HG02623 (cell line): ENCODE measurements around the gene PXDN.

Experiments used
- ATAC-seq: cut with Tn5 transposase; IDR thresholded peaks from one replicate; pipeline ENCODE4 v1.9.1; 2021; ENCODE audit warnings: moderate library complexity; ENCODE audit not compliant: unreplicated experiment

The PXDN gene

DNA sequence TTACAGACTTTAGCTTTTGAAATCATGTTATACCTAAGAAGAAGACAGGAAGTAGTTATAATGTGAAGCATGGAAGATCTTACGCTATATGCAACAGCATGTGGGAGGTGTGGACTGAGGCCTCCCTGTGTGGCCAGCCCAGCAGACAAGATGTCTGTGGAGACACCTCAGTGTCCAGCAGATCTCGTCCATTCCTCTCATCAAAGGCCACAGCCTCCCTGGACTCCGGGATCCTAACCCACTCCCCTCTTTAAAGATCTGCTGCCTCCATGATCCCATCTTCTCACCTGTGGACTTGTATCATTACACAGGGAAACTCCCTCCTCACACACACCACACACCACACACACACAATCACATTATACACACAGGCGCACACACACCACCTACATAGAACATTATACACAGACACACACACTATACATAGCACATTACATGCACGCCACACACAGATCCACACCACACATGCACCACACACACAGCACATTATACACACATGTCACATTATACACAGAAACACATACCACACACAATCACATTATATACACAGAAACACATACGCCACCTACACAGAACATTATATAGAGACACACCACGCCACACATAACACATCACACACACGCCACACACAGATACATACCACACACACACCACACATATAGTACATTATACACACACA lies 89.5 kb downstream of the PXDN start:
- ATAC-seq = no peak

DNA sequence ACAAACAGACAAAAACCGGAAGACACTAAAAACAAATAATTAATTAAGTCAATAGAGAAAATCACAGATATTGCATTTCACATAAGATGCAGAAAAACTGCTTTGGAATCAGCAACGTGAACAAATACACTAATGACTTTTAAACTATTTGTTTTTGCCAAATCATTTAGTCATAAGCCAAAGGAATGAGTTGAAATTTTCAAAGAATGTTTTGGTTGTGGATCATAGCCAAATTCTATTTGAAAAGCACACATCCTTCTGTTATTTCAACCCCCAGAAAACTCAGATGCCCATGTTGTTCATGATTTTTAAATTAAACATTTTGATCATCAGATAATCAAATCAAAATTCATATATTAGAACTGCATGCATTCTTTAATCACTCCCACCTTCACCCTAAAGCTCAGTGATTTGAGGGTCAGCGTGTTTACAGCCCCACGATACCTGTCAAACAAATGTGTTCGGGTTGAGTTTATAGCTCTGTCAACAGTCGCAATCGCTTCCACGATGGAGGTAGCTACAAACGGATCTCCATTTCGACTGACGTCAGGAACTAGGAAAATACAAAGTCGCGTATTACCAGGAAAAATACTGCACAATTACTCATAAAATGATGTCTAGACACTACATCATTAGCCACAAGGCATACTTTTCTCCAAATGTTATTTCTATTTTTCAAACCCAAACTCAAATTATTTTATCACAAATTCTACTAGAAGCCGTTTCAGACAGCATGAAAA lies 90.2 kb downstream of the PXDN start:
- ATAC-seq = no peak

DNA sequence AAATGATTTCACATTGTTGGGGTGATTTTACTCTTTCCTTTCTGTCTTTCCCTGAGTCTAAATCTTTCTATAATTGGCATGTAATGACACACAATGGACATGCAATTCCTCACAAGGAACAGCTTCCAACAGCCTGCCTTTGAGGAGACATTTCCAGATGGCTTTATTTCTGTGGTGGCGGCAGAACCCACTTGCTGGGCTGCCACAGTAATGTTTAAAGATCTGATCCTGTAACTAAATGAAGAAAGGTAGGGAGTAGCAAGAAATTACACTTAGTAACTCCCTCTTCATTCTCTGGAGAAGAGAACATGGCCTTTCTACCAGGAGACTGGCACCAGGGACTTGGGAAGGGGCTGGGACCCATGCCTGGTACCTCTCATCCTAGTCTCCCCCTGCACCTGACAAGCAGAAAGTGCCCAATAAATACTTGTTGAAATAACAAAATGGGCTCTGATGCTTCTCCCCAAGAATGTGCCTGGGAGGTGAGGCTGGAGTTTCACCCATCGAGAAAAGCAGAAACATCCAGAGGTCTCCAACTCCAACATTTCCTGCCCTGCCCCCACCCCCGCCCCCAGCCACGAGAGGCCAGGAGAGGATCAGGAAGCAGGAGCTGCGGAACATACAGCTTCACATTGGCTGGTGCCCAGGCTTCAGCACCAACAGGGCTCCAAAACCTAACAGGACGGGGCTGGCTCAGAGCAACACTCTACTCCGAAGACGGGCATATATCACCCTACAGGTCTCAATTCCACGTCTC lies 92.1 kb downstream of the PXDN start:
- ATAC-seq = no peak

DNA sequence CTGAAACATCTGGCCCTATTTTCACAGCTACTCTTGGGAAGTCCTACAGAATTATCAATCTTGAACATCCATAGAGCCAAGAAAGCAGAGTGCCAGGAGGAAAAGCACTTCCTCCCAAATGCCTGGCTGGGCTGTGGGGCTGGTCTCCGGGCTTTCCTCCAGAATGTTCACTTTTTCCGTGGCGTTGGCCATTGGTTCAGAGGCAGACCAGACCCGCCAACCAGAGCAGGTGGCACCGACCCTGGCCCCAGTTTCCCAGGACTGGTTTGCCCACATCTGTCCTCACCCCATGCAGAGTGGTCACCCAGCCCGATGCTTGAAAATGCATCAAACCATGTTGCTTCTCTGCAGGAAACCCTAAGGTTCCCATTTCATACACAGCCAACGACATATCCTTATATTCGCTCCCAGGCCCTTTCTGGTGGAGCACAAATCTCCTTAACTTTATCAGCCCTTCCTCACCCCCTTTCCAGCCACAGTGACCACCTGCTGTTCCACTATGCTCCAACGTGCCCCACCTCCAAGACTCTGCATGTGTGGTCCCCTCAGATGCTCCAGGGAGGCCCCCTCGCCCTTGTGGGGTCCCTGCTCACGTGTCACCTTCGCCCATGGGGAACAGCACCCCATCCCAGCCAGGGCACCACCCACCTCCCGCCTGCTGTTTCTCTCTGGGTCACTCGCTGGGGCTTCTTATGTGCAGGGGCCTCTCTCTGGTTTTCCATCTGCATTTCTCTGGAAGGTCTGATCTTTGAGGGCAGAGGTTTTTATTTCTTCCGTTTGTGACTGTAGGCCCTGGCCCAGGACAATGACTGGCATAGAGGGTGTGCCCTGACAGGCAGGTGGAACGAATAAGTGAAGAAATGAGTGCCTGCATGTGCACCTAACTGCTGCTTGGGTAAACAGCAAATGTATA lies 92.9 kb downstream of the PXDN start:
- no peak for ATAC-seq

DNA sequence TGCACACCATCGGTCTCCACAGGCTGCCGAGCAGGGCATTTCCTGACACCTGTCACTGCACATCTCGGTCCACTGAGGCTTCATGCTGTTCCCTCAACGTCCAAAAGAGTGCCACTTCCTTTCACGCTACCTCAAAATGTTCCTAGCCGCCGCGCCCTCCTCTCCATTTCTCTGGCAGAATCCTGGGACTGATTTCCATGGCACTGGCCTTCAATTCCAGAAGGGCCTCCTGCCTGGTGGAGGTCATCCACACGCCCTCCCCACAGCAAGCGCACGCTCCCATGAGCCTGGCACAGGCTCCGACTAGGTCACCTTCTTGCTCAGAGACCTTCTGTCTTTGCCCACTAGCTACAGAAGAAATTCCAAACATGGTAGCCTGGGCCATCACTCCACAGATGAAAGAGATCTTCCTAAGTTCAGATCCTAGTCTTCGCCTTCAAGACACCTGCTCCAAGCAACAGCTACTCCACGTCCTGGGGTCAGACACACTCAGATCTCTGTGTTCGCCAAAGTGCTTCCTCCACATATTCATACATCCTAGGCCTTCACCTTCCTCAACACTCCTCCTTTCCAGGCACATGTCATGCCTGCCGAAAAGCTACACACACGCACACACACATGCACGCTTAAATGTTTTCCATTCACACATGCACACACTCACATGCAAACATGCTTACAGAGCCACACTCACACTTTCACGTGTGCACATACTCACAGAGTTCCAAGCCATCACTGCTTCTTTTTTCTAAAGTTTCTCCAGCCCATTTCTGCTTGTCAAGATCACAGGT lies 94.0 kb downstream of the PXDN start:
- ATAC-seq = no peak

DNA sequence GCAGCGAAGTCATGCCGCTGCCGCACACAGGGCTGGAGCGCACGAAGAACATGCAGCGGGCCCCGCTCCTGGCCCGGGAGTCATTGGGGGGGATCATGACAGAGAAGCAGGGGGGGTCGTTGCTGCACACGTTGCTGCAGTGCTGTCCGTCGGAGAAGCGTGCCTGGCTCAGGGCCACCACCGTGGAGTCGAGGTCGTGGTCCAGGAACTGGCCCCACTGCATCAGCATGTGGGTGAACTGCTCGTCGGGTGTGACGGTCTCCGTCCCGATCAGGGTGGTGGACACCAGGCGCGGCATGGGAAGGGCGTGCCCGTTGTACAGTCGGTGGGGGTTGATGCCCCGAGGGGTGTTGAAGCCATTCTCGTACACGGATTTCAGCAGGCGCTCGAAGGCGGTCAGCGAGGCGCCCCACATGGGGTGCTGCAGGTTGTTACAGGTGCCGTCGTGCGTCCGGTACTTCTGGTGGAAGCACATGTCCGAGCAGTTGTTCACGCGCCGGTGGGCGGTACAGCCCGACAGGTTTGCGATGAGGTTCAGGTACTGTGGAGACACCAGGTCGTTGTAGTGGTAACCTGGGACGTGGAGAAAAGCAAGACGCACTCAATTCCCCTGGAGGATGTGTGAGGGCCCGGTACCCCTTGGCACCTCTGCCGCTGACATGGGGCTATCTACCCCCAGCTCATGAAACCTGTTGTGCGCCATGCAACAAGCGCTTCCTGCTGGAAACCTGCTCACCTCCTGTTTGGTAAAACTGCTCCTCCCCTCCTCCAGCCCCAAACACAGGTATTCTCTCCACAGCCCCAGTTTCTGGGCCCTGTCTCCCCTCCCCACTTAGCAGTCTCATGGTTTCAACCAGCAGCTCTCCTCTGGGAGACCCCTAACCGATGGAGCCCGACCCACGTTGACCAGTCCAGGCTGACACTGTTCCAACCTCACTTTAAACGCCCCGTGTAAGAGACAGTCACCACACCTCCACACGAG lies 94.9 kb downstream of the PXDN start:
- no peak for ATAC-seq

DNA sequence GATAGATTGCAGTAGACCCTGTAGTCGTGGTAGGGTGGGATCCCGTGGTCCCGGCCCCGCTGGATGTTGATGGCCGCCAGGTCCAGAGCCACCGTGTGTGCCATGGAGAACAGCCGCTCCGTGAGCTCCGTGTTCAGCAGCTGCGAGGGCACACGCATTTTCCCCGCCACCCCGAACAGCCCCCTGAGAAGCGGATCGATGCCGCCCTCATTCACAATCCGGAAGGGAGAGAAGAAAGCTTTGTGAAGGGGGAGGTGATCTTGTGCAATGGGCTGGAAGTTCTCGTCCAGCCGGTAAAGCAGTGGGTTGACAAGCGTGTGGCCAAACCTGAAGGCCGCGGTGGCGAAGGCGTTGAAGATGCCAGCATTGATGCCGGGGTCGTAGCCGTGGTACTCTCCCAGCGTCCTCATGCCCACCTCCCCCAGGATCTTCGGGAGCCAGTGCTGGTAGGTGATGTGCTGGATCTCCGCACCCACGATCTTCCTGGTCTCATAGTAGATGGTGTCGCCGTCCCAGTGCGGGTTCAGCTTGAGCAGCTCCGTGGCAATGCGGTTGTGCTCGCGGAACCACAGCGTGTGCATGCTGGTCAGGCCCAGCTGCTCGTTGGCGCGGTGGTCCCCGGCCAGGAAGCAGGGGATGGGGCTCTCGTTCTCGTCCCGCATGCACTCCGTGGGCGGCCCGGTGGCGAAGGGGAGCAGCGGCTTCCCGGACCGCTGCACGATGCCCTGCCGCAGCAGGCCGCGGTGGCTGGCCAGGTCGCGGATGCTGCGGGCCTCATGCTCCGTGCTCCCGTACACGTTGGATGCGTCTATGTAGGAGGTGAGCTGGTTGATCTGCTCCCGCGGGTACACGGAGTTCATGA lies 95.8 kb downstream of the PXDN start:
- ATAC-seq = no peak

DNA sequence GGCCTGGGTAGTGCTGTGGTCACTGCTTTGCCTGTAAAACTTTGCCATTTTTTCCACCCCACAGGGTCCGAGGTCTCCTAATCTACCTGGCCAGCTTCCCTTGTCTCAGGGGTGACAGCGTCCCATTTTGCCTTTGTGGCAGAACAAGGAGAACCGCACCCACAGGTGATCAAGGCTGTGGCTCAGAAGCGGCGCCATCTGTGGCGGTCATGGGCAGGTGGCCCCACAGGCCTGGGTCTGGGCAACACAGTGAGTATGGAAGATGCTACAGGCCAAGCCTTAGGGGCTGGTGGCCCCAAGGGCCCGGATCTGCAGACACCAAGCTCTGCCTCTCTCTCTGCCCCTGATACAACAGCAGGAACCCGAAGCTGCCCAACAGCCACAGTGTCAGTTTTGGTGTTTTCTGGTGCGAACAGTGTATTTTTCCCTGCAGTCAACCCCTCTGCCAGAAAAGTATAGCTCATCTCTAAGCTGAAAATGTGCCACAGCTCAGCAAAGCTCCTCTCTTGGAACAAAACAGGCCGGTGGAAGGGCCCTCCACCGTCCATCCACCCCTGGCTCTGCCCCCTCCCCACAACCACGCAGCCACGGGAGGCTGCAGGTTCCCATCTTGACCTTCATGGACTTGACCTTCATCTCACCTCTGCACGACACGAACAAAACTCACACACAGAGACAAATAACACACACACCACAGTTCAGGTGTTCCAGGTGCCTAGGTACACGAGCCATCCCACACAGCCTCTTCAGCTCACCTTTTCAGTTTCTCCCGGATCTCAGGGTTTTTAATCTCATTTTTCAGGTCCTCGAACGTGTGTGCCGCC lies 96.7 kb downstream of the PXDN start:
- ATAC-seq = no peak

DNA sequence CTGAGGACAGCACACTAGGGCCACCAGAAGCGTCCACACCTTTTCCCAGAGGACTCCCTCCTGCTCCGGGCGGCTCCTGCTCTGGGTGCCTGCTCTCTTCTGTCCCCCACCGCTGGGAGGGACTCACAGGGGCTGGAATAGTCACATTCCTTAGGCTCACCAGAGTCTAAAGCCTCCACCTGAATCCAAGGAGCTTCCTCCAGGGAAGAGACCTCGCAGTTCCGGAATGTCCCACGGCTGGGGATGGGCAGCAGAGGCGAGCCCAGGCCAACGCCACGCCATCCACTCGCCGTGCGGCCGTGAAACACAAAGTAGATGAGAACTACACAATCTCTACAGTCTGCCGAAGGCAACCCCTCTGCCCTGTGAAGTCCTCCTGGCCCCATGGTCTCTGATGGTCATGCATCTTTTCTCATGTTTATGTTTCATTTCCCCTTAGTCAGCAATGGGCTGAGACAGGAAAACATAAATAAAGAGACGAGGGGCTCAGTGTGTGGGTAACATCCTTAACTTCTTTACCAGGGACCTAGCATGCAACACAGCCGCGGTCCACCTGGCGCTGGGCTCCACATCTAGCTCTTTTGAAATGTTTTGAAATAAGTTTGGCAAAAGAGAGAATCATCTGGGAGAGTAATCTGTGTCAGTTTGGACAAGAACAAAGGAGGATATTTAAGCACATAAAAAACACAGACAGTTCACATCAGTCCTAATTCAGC lies 98.4 kb downstream of the PXDN start:
- ATAC-seq = no peak

DNA sequence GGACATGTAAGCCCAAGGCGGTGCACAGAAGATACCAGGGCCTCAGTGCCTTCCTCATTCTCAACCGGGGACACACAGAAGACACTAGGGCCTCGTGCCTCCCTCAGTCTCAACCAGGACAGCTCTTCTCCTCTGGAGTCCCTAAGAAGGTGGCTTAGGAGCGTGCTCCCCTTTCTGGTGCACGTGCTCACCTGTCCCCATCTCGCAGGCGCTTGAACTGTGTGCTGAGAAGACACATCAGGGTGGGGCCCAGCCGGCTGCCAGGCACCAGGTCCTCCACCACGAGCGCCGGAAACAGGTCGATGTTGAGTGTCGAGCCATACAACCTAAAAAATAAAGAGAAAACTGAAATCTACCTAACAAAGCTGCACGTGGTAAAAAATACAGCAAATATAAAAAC lies 99.9 kb downstream of the PXDN start:
- no peak for ATAC-seq

DNA sequence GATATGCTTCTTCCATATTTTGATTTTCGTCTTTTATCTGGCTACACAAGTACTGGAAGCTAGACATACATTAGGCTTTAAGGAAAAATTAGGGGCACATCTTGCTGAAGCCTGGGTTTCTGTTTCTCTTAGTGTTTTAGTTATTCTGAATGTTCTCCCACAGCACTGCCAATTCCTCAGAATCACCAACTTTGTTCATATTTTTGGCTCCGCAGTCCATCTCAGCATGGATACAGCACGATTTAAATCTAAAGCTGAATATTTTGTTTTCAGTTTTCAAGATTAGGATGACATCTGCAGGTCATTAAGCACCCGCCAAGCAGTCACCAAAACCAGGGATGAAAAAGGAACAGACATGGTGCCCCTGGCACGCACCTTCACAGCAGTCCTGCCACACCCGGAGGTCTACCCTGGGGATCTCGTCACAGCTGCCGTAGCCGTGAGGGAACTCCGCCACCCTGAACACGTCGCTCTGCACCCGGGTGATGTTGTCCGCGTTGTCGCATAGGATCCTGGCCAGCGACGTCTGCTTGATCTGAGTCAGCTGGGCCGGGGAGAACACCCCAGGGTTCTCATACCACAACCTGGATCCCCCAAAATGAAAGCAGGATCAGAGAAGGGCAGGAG lies 101.2 kb downstream of the PXDN start:
- no peak for ATAC-seq

DNA sequence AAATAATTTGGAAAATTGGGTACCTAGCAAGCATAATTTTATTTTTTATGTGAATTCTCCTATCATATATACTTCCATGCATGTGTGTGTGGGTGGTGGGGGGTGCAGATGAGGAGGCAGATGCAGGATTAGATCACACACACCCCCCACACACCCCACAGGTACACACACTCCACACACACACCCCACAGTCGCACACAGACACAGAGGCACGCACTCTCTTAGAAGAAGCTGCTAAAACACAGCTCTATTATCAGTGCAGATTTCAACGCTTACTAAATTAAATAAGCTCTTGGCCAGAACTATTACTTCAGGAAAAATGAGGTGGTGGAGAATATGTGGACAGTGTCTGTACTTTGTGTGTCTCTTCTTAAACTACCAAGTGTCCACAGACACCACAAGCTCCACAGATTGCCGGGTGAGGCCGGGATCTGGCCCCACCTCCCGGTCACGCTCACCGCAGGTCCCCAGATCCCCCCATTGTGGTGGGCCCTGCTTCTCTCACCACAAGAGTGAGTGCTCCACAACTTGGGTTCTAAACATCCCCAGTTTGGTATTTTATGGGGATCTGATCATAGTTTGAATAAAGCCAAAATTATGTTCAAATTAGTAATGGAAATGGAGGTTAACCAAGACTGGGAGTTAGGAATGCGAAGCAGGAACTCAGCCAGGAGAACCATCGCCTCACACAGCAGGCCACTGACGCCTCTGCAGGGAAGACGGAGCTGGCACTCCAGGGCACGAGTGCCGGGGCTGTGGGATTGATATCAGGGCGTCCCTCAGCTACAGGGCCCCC lies 102.1 kb downstream of the PXDN start:
- ATAC-seq = no peak

DNA sequence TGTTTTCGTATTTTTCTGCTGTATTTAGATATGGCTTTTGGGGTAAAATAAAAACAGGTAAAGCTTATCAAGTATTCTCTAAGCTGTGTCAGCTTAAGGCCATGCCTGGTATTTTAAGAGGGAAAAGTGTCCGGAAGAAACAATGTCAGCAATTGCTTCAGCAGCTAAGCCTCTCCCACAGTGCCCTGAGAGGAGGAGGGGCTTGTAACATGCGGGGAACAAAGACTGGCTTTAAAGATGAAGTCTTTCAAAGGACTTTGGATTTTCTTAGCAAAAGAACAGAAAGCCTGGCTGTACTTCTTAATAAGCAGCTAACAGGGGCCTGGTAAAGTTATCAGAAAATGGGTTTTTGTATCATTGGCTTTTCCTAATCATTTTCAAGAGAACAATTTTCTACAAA lies 102.8 kb downstream of the PXDN start:
- no peak for ATAC-seq

DNA sequence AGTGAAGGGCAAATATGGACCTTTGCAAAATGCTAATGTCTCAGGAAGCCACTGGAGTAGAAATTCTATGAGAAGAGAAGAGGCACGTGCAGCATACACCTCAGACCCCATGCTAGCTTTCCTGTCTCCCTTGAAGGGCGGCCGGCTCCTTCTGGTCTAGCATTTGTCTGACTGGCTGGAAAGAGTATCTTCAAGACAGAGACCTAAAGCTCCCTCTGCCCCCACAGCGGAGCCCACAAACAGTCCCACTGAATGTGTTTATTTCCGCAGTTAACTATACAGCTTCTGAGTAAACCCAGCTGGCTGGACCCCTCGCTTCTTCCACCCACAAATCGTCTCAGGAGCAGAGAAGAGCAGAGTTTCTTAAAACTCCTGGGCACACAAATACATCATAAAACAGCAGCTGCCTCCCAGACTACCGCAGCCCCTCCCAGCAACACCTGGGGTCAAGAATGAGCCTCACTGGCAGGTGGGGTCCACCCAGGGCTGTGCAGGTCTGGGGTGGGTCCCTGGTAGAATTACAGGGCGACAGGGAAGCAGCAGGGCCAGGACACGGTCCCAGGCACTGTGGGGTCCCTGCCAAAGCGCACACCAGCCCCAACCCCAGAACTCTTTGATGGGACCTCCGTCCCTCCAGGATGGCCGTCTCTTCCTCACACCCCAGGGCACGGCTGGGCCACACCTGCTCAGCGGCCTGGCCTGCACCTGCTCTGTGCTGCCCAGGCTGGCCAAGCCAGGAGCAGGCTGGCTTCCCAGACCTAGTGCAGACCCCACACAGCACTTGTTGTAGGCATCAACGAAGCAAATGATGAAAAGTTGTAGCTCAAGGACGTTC lies 103.8 kb downstream of the PXDN start:
- no peak for ATAC-seq
